ENCODE measurements around the gene SOX6. TPM values are rescaled to one million over a fixed set of nuclear protein-coding genes. Genes with fewer than 3 reads are reported as not detected.
A peak's percentile ranks its signal among the peaks of the same experiment; 100 is the strongest.

SOX6 gene
- total and polyA plus RNA-seq, 12 donors: 0.80 to 43.0 (median 21.2) TPM

DNA sequence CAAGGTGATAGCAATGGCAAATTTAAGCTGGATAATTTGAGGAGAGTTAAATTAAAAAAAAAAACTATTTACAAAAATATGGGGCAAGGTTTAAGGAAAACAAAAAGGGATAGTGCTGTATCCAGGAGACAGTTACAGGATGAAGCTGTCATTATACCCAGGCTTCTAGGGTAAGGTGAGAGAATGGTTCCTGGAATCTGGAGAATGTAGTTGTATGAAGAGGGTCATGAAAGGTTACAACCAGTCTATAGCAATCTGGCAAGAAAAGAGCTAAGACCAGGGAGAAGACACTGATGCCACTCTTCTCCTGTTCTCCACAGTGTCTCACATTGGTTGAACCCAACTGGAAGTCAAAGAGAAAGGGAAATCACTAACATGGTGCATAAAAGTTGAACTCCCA lies 144.9 kb downstream of the SOX6 start:
- TF ChIP-seq, protein P1, sequence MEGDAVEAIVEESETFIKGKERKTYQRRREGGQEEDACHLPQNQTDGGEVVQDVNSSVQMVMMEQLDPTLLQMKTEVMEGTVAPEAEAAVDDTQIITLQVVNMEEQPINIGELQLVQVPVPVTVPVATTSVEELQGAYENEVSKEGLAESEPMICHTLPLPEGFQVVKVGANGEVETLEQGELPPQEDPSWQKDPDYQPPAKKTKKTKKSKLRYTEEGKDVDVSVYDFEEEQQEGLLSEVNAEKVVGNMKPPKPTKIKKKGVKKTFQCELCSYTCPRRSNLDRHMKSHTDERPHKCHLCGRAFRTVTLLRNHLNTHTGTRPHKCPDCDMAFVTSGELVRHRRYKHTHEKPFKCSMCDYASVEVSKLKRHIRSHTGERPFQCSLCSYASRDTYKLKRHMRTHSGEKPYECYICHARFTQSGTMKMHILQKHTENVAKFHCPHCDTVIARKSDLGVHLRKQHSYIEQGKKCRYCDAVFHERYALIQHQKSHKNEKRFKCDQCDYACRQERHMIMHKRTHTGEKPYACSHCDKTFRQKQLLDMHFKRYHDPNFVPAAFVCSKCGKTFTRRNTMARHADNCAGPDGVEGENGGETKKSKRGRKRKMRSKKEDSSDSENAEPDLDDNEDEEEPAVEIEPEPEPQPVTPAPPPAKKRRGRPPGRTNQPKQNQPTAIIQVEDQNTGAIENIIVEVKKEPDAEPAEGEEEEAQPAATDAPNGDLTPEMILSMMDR (IDR thresholded peaks at IDR 0.05): no peak
- H3K27ac ChIP-seq: no peak overlapping the region
- H3K9me3 ChIP-seq: no peaks in the 10 kb centered on the region
- H3K36me3 ChIP-seq: no peaks in the 10 kb centered on the region
- DNase-seq (no peak), ATAC-seq (no peak)
- H3K4me3 ChIP-seq: no peak overlapping the region
- no peaks in the 10 kb centered on the region for H3K27me3 ChIP-seq
- peaks cover 0 to 4% (median 0%) of the 10 kb centered on the region in 9 donors for H3K4me1 ChIP-seq
- intact Hi-C loops (cut with DNase I): no loop called here

DNA sequence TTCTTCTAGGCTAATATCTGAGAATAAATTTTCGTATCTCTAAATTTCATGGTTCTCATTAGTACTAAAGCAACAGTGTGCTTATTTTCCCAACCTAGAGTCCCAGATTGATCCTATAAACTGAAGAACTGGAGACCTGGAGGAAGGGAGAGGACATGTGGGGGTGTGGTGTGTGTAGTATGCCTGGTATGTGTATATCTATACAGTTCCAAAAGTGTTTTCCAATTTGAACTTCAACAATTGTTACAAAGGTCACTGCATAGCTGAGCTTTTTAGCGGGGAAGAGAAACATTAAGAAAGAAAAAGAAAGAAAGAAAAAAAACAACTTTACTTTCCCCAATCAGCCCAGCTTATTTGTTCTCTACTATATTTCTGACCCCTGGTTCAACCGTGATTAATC lies 152.1 kb downstream of the SOX6 start:
- TF ChIP-seq, protein P1 (IDR thresholded peaks at IDR 0.05): no peak
- no peaks in the 10 kb centered on the region for H3K36me3 ChIP-seq
- H3K4me1 ChIP-seq: peaks cover 0 to 12% (median 0%) of the 10 kb centered on the region in 9 donors
- DNase-seq (no peak), ATAC-seq (no peak)
- H3K9me3 ChIP-seq: peaks cover 0 to 8% (median 0%) of the 10 kb centered on the region in 11 donors
- H3K4me3 ChIP-seq: no peak overlapping the region
- no peaks in the 10 kb centered on the region for H3K27me3 ChIP-seq
- no peak overlapping the region for H3K27ac ChIP-seq
- intact Hi-C loops (cut with DNase I): no loop called here
- 71 to 83% methylated on average over 3 of the region's 3 CpGs for WGBS, 2 donors

DNA sequence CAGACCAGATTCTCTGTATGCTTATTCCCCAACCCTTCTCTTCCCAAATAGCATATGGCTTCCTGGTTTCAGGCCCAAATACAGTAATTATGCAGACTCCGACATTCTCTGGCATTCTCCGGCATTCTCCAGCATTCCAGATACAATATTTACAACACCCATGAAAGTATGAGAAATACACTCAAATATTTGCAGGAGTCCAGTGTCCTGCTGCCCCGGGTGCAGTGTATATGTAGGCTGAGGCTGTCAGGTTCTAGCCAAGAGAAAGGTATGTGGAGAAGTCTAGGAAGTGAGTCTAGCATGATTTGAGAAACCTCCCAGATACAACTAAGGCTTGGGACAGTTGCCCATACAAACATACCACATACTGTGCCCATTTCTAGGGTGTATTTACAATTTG lies 160.7 kb downstream of the SOX6 start:
- peaks cover 0 to 44% (median 34%) of the 10 kb centered on the region in 9 donors for H3K4me1 ChIP-seq
- H3K4me3 ChIP-seq: no peak overlapping the region
- TF ChIP-seq, protein P1 (IDR thresholded peaks at IDR 0.05): no peak
- WGBS, 2 donors: 75 to 80% methylated on average over 3 of the region's 3 CpGs
- ATAC-seq: no peak
- peak overlapping the region in 5 of 10 donors; percentile 68 to 82 (median 73) for H3K27ac ChIP-seq
- no peaks in the 10 kb centered on the region for H3K9me3 ChIP-seq
- no peak for DNase-seq
- no peaks in the 10 kb centered on the region for H3K27me3 ChIP-seq
- H3K36me3 ChIP-seq: no peaks in the 10 kb centered on the region
- intact Hi-C loops (cut with DNase I): loop anchor here in 1 of 10 donors (2.0 kb wide), 1 partner anchor 411 kb away; no protein-coding TSS in a partner anchor

DNA sequence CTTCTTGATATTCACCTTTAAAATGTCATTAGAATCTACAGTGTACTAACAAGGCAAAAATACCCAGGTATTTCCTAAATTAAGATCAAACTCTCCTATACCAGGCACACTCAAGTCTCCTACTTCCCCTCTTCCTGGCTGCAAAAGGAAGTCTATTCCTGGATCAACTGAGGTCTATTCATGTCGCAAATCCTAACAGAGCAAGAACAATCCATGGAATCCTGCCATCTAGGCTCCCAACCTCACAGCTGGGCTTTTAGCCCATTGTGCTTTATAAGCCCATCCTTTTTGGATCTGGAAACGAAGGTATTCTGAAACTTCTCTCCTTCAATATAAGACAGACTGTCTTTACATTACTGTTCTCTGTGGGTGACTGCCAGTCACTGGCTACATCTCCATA lies 161.8 kb downstream of the SOX6 start:
- WGBS, 2 donors: 9 to 10% methylated on average over 2 of the region's 2 CpGs
- Histone ChIP-seq H3K27me3 (no peaks in the 10 kb centered on the region), H3K27ac (peak overlapping the region in 9 of 10 donors; percentile 26 to 82 (median 70)), H3K36me3 (no peaks in the 10 kb centered on the region), H3K4me3 (no peak overlapping the region), H3K4me1 (peaks cover 0 to 44% (median 34%) of the 10 kb centered on the region in 9 donors), H3K9me3 (no peaks in the 10 kb centered on the region)
- TF ChIP-seq, protein P1 (IDR thresholded peaks at IDR 0.05): no peak
- peak; percentile 76 to 95 (median 92) for ATAC-seq
- intact Hi-C loops (cut with DNase I): loop anchor here in 7 of 10 donors (2.0 to 5.0 kb wide), 5 partner anchors 163 to 418 kb away; partner anchors contain the start of gene SOX6 (in 1 of the 7)
- peak in 1 of 2 donors; percentile 69 for DNase-seq
